ENCODE measurements around the gene PPT1.

PPT1 gene

GRCh38 chr1:40096977-40097782, at the start of gene PPT1:
PPT1 (minus strand) TSS chr1:40097252; CDS start chr1:40097238, 14 bp downstream.
- Histone ChIP-seq H3K36me3 (ENCODE audit: control insufficient read depth in 2 of 2, insufficient read depth in 2 of 2, low read length in 2 of 2) (peaks cover 0 to under 1% of the 10 kb centered on the region in 2 donors), H3K9me3 (ENCODE audit: control insufficient read depth in 2 of 2, low read length in 2 of 2) (no peaks in the 10 kb centered on the region), H3K4me3 (ENCODE audit: low read length in 2 of 2) (peak within 1 kb of the TSS; percentile 87 to 92), H3K4me1 (ENCODE audit: control insufficient read depth in 2 of 2, insufficient read depth in 2 of 2, low read length in 2 of 2) (peaks cover 4% of the 10 kb centered on the region in 2 donors), H3K9ac (ENCODE audit: low read depth in 1 of 2, low read length in 2 of 2) (peak within 1 kb of the TSS; percentile 54 to 74), H3K27ac (ENCODE audit: low read depth in 2 of 2, low read length in 2 of 2) (peak within 1 kb of the TSS; percentile 50 to 62), H3K27me3 (ENCODE audit: control insufficient read depth in 2 of 2, insufficient read depth in 2 of 2, low read length in 2 of 2) (peaks cover 0 to 2% of the 10 kb centered on the region in 2 donors)

DNA sequence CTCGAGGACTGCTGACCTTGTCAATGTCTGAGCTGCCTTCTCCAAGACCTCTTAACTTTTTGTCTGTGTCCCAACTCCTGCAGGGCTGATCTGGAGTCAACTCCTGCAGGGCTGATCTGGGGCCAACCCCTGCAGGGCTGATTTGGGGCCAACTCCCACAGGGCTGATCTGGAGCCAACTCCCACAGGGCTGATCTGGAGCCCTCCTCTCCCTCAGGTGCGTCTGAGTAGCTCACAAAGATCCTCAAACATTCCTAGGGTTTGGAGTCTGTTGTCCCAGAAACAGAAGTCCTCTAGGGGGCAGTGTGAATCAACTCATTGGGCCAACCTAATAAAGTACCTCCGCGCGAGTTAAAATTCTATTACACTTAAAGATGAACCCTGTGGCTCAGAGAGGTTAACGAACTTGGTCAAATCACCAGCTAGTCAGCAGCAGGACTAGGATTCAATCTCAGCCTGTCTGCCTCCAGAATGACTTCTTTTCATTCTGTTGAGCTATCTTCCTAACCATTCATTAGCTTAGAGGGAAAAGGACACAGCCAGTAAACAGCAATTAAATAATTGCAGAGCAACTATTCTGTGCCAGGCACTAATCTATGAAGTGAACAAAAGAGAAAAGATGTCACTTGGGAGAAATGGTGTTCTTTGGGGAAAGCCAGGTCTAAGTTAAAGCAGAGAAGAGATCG, 47.0 kb upstream of the PPT1 start:
- Histone ChIP-seq H3K4me1 (ENCODE audit: control insufficient read depth in 2 of 2, insufficient read depth in 2 of 2, low read length in 2 of 2) (no peaks in the 10 kb centered on the region), H3K36me3 (ENCODE audit: control insufficient read depth in 2 of 2, insufficient read depth in 2 of 2, low read length in 2 of 2) (no peaks in the 10 kb centered on the region), H3K27ac (ENCODE audit: low read depth in 2 of 2, low read length in 2 of 2) (no peak overlapping the region), H3K9ac (ENCODE audit: low read depth in 1 of 2, low read length in 2 of 2) (no peak overlapping the region), H3K9me3 (ENCODE audit: control insufficient read depth in 2 of 2, low read length in 2 of 2) (no peaks in the 10 kb centered on the region), H3K4me3 (ENCODE audit: low read length in 2 of 2) (no peak overlapping the region), H3K27me3 (ENCODE audit: control insufficient read depth in 2 of 2, insufficient read depth in 2 of 2, low read length in 2 of 2) (peaks cover 7 to 13% of the 10 kb centered on the region in 2 donors)

DNA sequence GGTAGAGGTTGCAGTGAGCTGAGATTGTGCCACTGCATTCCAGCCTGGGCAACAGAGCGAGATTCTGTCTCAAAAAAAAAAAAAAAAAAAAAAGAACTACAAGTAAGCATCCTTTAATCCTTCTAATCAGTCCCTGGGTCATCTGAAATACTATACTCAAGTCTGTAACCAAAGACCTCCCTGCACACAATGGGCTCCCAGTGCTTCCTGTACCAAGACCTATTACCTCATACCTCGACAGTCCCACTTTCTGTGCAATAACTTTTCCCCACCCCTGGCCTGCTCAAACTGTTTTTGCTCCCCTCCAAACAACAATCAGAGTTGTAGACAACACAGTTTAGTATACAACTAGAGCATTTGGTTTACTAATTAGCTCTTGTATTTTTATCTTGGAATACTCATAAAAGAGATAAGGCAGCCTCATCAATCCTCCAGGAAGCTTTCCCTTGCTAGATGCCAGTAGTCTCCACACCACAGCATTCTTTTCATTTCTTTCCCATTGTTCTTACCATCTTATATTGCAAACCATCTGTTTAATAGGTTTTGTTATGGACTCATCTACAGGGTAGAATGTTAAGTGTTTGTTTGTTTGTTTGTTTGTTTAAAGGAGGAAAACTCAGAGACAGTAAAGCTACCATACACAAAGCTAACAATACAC, 45.0 kb upstream of the PPT1 start:
- H3K9me3 ChIP-seq (ENCODE audit: control insufficient read depth in 2 of 2, low read length in 2 of 2): no peaks in the 10 kb centered on the region
- no peaks in the 10 kb centered on the region for H3K36me3 ChIP-seq (ENCODE audit: control insufficient read depth in 2 of 2, insufficient read depth in 2 of 2, low read length in 2 of 2)
- no peaks in the 10 kb centered on the region for H3K4me1 ChIP-seq (ENCODE audit: control insufficient read depth in 2 of 2, insufficient read depth in 2 of 2, low read length in 2 of 2)
- peaks cover 7 to 13% of the 10 kb centered on the region in 2 donors for H3K27me3 ChIP-seq (ENCODE audit: control insufficient read depth in 2 of 2, insufficient read depth in 2 of 2, low read length in 2 of 2)
- H3K27ac ChIP-seq (ENCODE audit: low read depth in 2 of 2, low read length in 2 of 2): no peak overlapping the region
- no peak overlapping the region for H3K9ac ChIP-seq (ENCODE audit: low read depth in 1 of 2, low read length in 2 of 2)
- H3K4me3 ChIP-seq (ENCODE audit: low read length in 2 of 2): no peak overlapping the region

GRCh38 chr1:40140211-40140973, 43.3 kb upstream of the PPT1 start:
- no peaks in the 10 kb centered on the region for H3K9me3 ChIP-seq (ENCODE audit: control insufficient read depth in 2 of 2, low read length in 2 of 2)
- H3K27ac ChIP-seq (ENCODE audit: low read depth in 2 of 2, low read length in 2 of 2): no peak overlapping the region
- H3K4me3 ChIP-seq (ENCODE audit: low read length in 2 of 2): no peak overlapping the region
- peaks cover 5 to 6% of the 10 kb centered on the region in 2 donors for H3K27me3 ChIP-seq (ENCODE audit: control insufficient read depth in 2 of 2, insufficient read depth in 2 of 2, low read length in 2 of 2)
- H3K4me1 ChIP-seq (ENCODE audit: control insufficient read depth in 2 of 2, insufficient read depth in 2 of 2, low read length in 2 of 2): no peaks in the 10 kb centered on the region
- H3K36me3 ChIP-seq (ENCODE audit: control insufficient read depth in 2 of 2, insufficient read depth in 2 of 2, low read length in 2 of 2): no peaks in the 10 kb centered on the region
- no peak overlapping the region for H3K9ac ChIP-seq (ENCODE audit: low read depth in 1 of 2, low read length in 2 of 2)

DNA sequence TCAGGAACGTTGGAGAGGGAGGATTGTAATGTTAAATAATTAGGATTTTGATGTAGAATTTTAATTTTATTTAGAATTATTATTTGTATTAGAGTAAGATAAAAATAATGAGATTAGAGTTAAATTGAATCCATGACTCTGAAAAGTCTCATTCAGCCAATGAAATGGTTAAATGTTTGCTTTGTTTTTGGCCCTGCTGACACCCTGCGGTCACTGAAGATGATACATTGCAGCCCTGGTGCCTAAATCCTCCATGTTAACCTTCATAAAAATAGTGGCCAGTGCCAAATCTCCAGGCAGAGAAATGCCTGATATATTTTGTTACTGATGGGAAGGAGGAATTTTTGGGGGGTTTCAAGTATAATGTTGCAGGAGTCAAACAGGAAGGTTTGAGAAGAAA, 36.8 kb upstream of the PPT1 start:
- H3K36me3 ChIP-seq (ENCODE audit: control insufficient read depth in 2 of 2, insufficient read depth in 2 of 2, low read length in 2 of 2): no peaks in the 10 kb centered on the region
- H3K4me3 ChIP-seq (ENCODE audit: low read length in 2 of 2): no peak overlapping the region
- H3K27me3 ChIP-seq (ENCODE audit: control insufficient read depth in 2 of 2, insufficient read depth in 2 of 2, low read length in 2 of 2): no peaks in the 10 kb centered on the region
- H3K27ac ChIP-seq (ENCODE audit: low read depth in 2 of 2, low read length in 2 of 2): no peak overlapping the region
- H3K9ac ChIP-seq (ENCODE audit: low read depth in 1 of 2, low read length in 2 of 2): no peak overlapping the region
- no peaks in the 10 kb centered on the region for H3K9me3 ChIP-seq (ENCODE audit: control insufficient read depth in 2 of 2, low read length in 2 of 2)
- H3K4me1 ChIP-seq (ENCODE audit: control insufficient read depth in 2 of 2, insufficient read depth in 2 of 2, low read length in 2 of 2): no peaks in the 10 kb centered on the region

DNA sequence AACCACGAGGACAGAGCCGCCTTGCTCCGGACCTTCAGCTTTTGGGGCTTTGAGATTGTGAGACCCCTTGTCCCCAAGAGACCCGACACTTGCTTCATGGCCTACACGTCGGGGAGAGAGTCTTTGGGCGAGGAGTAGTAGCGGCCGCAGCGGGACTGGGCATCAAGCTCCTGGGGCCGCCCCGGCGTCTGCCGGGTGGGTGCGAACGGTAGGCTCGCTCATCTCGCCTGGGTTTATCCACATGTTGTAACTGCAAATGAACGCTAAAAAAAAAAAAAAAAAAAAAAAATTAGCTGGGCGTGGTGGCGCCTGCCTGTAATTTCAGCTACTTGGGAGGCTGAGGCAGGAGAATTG, 36.2 kb upstream of the PPT1 start:
- H3K27me3 ChIP-seq (ENCODE audit: control insufficient read depth in 2 of 2, insufficient read depth in 2 of 2, low read length in 2 of 2): no peaks in the 10 kb centered on the region

GRCh38 chr1:40132383-40133311, 35.6 kb upstream of the PPT1 start:
- Histone ChIP-seq H3K4me1 (ENCODE audit: control insufficient read depth in 2 of 2, insufficient read depth in 2 of 2, low read length in 2 of 2) (no peaks in the 10 kb centered on the region), H3K9me3 (ENCODE audit: control insufficient read depth in 2 of 2, low read length in 2 of 2) (no peaks in the 10 kb centered on the region), H3K4me3 (ENCODE audit: low read length in 2 of 2) (no peak overlapping the region), H3K27ac (ENCODE audit: low read depth in 2 of 2, low read length in 2 of 2) (no peak overlapping the region), H3K27me3 (ENCODE audit: control insufficient read depth in 2 of 2, insufficient read depth in 2 of 2, low read length in 2 of 2) (no peaks in the 10 kb centered on the region), H3K9ac (ENCODE audit: low read depth in 1 of 2, low read length in 2 of 2) (no peak overlapping the region), H3K36me3 (ENCODE audit: control insufficient read depth in 2 of 2, insufficient read depth in 2 of 2, low read length in 2 of 2) (no peaks in the 10 kb centered on the region)

More for the DNA sequence above, 36.2 kb upstream of the PPT1 start:
- Histone ChIP-seq H3K4me1 (ENCODE audit: control insufficient read depth in 2 of 2, insufficient read depth in 2 of 2, low read length in 2 of 2) (no peaks in the 10 kb centered on the region), H3K9ac (ENCODE audit: low read depth in 1 of 2, low read length in 2 of 2) (no peak overlapping the region), H3K9me3 (ENCODE audit: control insufficient read depth in 2 of 2, low read length in 2 of 2) (no peaks in the 10 kb centered on the region), H3K36me3 (ENCODE audit: control insufficient read depth in 2 of 2, insufficient read depth in 2 of 2, low read length in 2 of 2) (no peaks in the 10 kb centered on the region), H3K27ac (ENCODE audit: low read depth in 2 of 2, low read length in 2 of 2) (no peak overlapping the region), H3K4me3 (ENCODE audit: low read length in 2 of 2) (no peak overlapping the region)

GRCh38 chr1:40130892-40131291, 33.8 kb upstream of the PPT1 start:
- no peak overlapping the region for H3K27ac ChIP-seq (ENCODE audit: low read depth in 2 of 2, low read length in 2 of 2)
- H3K36me3 ChIP-seq (ENCODE audit: control insufficient read depth in 2 of 2, insufficient read depth in 2 of 2, low read length in 2 of 2): no peaks in the 10 kb centered on the region
- no peaks in the 10 kb centered on the region for H3K4me1 ChIP-seq (ENCODE audit: control insufficient read depth in 2 of 2, insufficient read depth in 2 of 2, low read length in 2 of 2)
- no peaks in the 10 kb centered on the region for H3K27me3 ChIP-seq (ENCODE audit: control insufficient read depth in 2 of 2, insufficient read depth in 2 of 2, low read length in 2 of 2)
- H3K9ac ChIP-seq (ENCODE audit: low read depth in 1 of 2, low read length in 2 of 2): no peak overlapping the region
- H3K4me3 ChIP-seq (ENCODE audit: low read length in 2 of 2): no peak overlapping the region
- H3K9me3 ChIP-seq (ENCODE audit: control insufficient read depth in 2 of 2, low read length in 2 of 2): no peaks in the 10 kb centered on the region

- no peak overlapping the region for H3K9ac ChIP-seq (ENCODE audit: low read depth in 1 of 2, low read length in 2 of 2)
- no peaks in the 10 kb centered on the region for H3K4me1 ChIP-seq (ENCODE audit: control insufficient read depth in 2 of 2, insufficient read depth in 2 of 2, low read length in 2 of 2)
- no peak overlapping the region for H3K4me3 ChIP-seq (ENCODE audit: low read length in 2 of 2)
- H3K27me3 ChIP-seq (ENCODE audit: control insufficient read depth in 2 of 2, insufficient read depth in 2 of 2, low read length in 2 of 2): peaks cover 0 to 3% of the 10 kb centered on the region in 2 donors
- H3K9me3 ChIP-seq (ENCODE audit: control insufficient read depth in 2 of 2, low read length in 2 of 2): no peaks in the 10 kb centered on the region
- H3K27ac ChIP-seq (ENCODE audit: low read depth in 2 of 2, low read length in 2 of 2): no peak overlapping the region
- H3K36me3 ChIP-seq (ENCODE audit: control insufficient read depth in 2 of 2, insufficient read depth in 2 of 2, low read length in 2 of 2): no peaks in the 10 kb centered on the region
Observed at GRCh38 chr1:40122855-40123254, 25.8 kb upstream of the PPT1 start.

Data from mucosa of rectum (tissue), 2 donors.